Gastroesophageal sphincter (tissue), 4 donors: ENCODE results near the gene UNK. TPM values are rescaled to one million over a fixed set of nuclear protein-coding genes. Genes with fewer than 3 reads are reported as not detected.
A peak's percentile ranks its signal among the peaks of the same experiment; 100 is the strongest.
"Not testable (repeated sequence)": the region's sequence is repeated elsewhere in the genome, so short reads cannot be mapped to it uniquely, and the experiment has no call there.

Experiments
- ATAC-seq: fragments of 150-250 bp; one replicate; pipeline ENCODE4 v1.9.1; 2016; ENCODE audit warnings: mild to moderate bottlenecking, moderate library complexity
- H3K27ac ChIP-seq, 4 donors: fragments of 200-600 bp; sonication (generic) in 3 of 4; 1 replicate in 3 of 4; 2 replicates in 1 of 4; pipeline ENCODE4 v1.5.1; 2016 to 2019
- H3K27me3 ChIP-seq: fragments of 200-600 bp; sonication (generic); one replicate; pipeline ENCODE4 v1.5.1; 2019
- H3K36me3 ChIP-seq, 2 donors: fragments of 200-600 bp; sonication (generic); one replicate each; pipeline ENCODE4 v1.5.1; 2019; ENCODE audit warnings: control low read depth in 1 of 2
- H3K4me1 ChIP-seq, 3 donors: fragments of 200-600 bp; sonication (generic); 1 replicate in 2 of 3; 2 replicates in 1 of 3; pipeline ENCODE4 v1.5.1; 2016 to 2019; ENCODE audit warnings: control low read depth in 2 of 3
- H3K4me3 ChIP-seq, 2 donors: fragments of 200-600 bp; sonication (generic); one replicate each; pipeline ENCODE4 v1.5.1; 2019; ENCODE audit warnings: mild to moderate bottlenecking in 1 of 2, moderate library complexity in 1 of 2
- H3K9me3 ChIP-seq, 3 donors: fragments of 200-600 bp; sonication (generic); one replicate each; pipeline ENCODE4 v1.5.1; 2017 to 2019; ENCODE audit warnings: control low read depth in 2 of 3
- CTCF ChIP-seq, 4 experiments: fragments of 200-600 bp in 2 of 4; fragments of 450-650 bp in 2 of 4; sonication (generic) in 1 of 4; IDR thresholded peaks; one replicate each; pipeline ENCODE4 v1.5.1; 2017 to 2019; ENCODE audit warnings: antibody characterized with exemption in 4 of 4, mild to moderate bottlenecking in 2 of 4, moderate library complexity in 2 of 4
- EP300 ChIP-seq: sonication (generic); formaldehyde crosslinking; IDR thresholded peaks from one replicate; pipeline ENCODE4 v1.6.1; 2017; ENCODE audit warnings: antibody characterized with exemption, mild to moderate bottlenecking
- POLR2A ChIP-seq, 2 donors: fragments of 450-650 bp; IDR thresholded peaks; one replicate each; pipeline ENCODE4 v1.6.1; 2017; ENCODE audit warnings: antibody characterized with exemption in 2 of 2, mild to moderate bottlenecking in 2 of 2, moderate library complexity in 1 of 2
- POLR2AphosphoS5 ChIP-seq: sonication (generic); formaldehyde crosslinking; IDR thresholded peaks from one replicate; pipeline ENCODE4 v1.6.1; 2017; ENCODE audit warnings: antibody characterized with exemption
- WGBS, 2 donors: methylation state at CpG; one replicate each; pipeline ENCODE4 v1.1.5; 2018; ENCODE audit warnings: low coverage in 1 of 2; 5-methylcytosine and 5-hydroxymethylcytosine counted together
- total RNA-seq, 4 donors: library from RNA; depleted of rRNA; stranded (reverse); fragments of >200 nt; gene quantifications; one replicate each; pipeline ENCODE4 v1.1.0, GENCODE V29; 2016

UNK gene
- total RNA-seq, 4 donors from 2014 or later = 9.8 to 41.6 (median 21.0) TPM

GRCh38 chr17:75777296-75777922 is 7.2 kb upstream of the UNK start:
- Histone ChIP-seq H3K36me3 (peaks cover 0 to 53% of the 10 kb centered on the region in 2 donors), H3K27ac (peak overlapping the region in 3 of 4 donors; percentile 57 to 100 (median 100)), H3K27me3 (no peaks in the 10 kb centered on the region), H3K4me3 (peak overlapping the region; percentile 95), H3K9me3 (no peaks in the 10 kb centered on the region), H3K4me1 (peaks cover 0 to 47% (median 20%) of the 10 kb centered on the region in 3 donors)
- peak; percentile 17 for TF ChIP-seq POLR2AphosphoS5
- no peak for TF ChIP-seq EP300
- 0% methylated on average over 2 of the region's 2 CpGs for WGBS, 2 donors
- ATAC-seq = no peak

- TF ChIP-seq POLR2AphosphoS5 = peak; percentile 50
- not testable (repeated sequence) for H3K9me3 ChIP-seq, ATAC-seq, H3K27me3 ChIP-seq
- Histone ChIP-seq H3K4me1 (peaks cover 0 to 55% (median 20%) of the 10 kb centered on the region in 3 donors), H3K27ac (peak overlapping the region; percentile 99 to 100 (median 100)), H3K4me3 (peak overlapping the region; percentile 95), H3K36me3 (peaks cover 0 to 53% of the 10 kb centered on the region in 2 donors)
- WGBS, 2 donors = 0 to 3% methylated on average over 7 of the region's 19 CpGs
Observed at GRCh38 chr17:75778066-75778860, 6.3 kb upstream of the UNK start.

DNA sequence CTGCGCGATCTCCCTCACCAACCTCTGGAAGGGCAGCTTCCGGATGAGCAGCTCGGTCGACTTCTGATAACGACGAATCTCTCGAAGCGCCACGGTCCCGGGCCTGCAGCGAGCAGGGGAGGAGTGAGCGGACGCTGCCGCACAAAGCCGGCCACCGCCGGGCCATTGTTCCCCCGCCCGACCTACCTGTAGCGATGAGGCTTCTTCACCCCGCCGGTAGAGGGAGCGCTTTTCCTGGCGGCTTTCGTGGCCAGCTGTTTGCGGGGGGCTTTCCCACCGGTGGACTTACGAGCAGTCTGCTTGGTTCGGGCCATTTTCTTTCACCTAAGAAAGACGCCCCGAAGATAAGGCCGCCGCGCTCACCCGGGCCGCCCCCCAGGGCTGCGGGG is 5.8 kb upstream of the UNK start:
- Histone ChIP-seq H3K27ac (peak overlapping the region; percentile 99 to 100 (median 100)), H3K36me3 (peaks cover 0 to 51% of the 10 kb centered on the region in 2 donors), H3K4me1 (peaks cover 0 to 61% (median 20%) of the 10 kb centered on the region in 3 donors), H3K27me3 (no peaks in the 10 kb centered on the region), H3K9me3 (no peaks in the 10 kb centered on the region), H3K4me3 (peak overlapping the region; percentile 95)
- TF ChIP-seq POLR2AphosphoS5 (no peak), CTCF (IDR thresholded peaks at IDR 0.05) (peak in 3 of 4 experiments; percentile 62 to 65 (median 64)), EP300 (no peak)
- WGBS, 2 donors = no CpG with 5 or more reads among the region's 38 CpGs
- ATAC-seq = no peak

DNA sequence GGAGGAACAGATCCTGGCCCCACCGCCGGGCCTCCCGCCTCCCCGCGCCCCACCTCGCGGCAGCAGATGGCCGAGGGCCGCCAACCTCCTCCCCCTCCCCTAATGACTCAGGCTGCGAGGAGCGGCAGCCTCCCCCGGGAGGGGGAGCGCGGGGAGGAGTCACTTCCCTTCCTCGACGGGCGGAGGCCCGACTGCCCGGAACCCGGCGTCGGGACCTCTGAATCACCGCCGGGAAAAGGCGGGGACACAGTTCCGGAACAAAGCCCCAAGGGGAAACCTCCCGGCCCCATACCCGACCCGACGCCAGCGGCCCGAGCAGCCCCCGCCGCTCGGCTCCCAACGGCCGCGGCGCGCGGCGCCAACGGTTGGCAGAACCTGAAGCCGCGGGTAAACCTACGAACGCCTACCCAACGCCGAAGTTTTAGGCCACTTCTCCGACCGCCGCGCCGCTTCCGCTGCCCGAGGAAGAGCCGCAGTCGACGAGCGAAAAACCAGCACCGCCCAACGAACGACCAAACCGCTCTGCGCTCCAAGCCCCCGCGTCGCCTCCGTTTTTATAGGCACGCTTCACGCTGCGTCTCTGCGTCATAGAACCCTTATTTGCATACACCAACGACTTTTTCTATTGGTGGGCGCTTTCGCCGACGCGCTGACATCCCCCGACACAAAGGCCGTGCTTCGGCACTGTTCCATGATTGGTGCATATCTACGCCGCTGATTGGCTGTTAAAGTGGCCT is 5.2 kb upstream of the UNK start:
- TF ChIP-seq POLR2AphosphoS5 (peak; percentile 100), EP300 (no peak), CTCF (IDR thresholded peaks at IDR 0.05) (peak in 2 of 4 experiments; percentile 20 to 36), POLR2A (IDR thresholded peaks at IDR 0.05) (peak; percentile 100)
- Histone ChIP-seq H3K4me3 (peak overlapping the region; percentile 95), H3K9me3 (no peaks in the 10 kb centered on the region), H3K36me3 (peaks cover 0 to 45% of the 10 kb centered on the region in 2 donors), H3K4me1 (peaks cover 0 to 63% (median 20%) of the 10 kb centered on the region in 3 donors), H3K27me3 (no peaks in the 10 kb centered on the region), H3K27ac (peak overlapping the region; percentile 99 to 100 (median 100))
- WGBS, 2 donors = 0% methylated on average over 11 to 20 of the region's 84 CpGs
- peak; percentile 87 for ATAC-seq

GRCh38 chr17:75779987-75780889 is 4.4 kb upstream of the UNK start:
- peaks cover 0 to 57% (median 20%) of the 10 kb centered on the region in 3 donors for H3K4me1 ChIP-seq

More at GRCh38 chr17:75779987-75780889, 4.4 kb upstream of the UNK start:
- Histone ChIP-seq H3K9me3 (no peaks in the 10 kb centered on the region), H3K27ac (peak overlapping the region in 3 of 4 donors; percentile 5 to 100 (median 99)), H3K27me3 (no peaks in the 10 kb centered on the region), H3K36me3 (peaks cover 0 to 37% of the 10 kb centered on the region in 2 donors), H3K4me3 (no peak overlapping the region)
- TF ChIP-seq EP300 = no peak
- TF ChIP-seq POLR2AphosphoS5 = no peak
- no peak for ATAC-seq
- 19 to 21% methylated on average over 4 to 5 of the region's 5 CpGs for WGBS, 2 donors
